Neural cell (in vitro differentiated cells): ENCODE results near the gene INPP4B. TPM values are rescaled to one million over a fixed set of nuclear protein-coding genes. Genes with fewer than 3 reads are reported as not detected.

ENCODE experiments used
- H2AFZ ChIP-seq: fragments of 200-600, 300-800 bp; sonication (generic), shearing (Covaris generic); 2 replicates; pipeline ENCODE4 v1.6.0; 2014; ENCODE audit warnings: low read depth, mild to moderate bottlenecking, antibody characterized with exemption, low read length, moderate library complexity
- H3F3A ChIP-seq: fragments of 200-600 bp; shearing (Covaris generic); 2 replicates; pipeline ENCODE4 v1.6.1; 2016; ENCODE audit warnings: mild to moderate bottlenecking, moderate library complexity, mixed read lengths, antibody characterized with exemption, low read length; ENCODE audit not compliant: insufficient read depth, poor library complexity, severe bottlenecking
- H3K27ac ChIP-seq: fragments of 200-600, 300-800 bp; sonication (generic), shearing (Covaris generic); 2 replicates; pipeline ENCODE4 v1.5.1; 2014; ENCODE audit warnings: mild to moderate bottlenecking, low read length, moderate library complexity
- H3K27me3 ChIP-seq: fragments of 300-800, 200-600 bp; sonication (generic), shearing (Covaris generic); 2 replicates; pipeline ENCODE4 v1.6.0; 2014; ENCODE audit warnings: mild to moderate bottlenecking, low read depth, low read length, moderate library complexity; ENCODE audit not compliant: insufficient read depth
- H3K36me3 ChIP-seq: fragments of 300-800, 200-600 bp; sonication (generic), shearing (Covaris generic); 2 replicates; pipeline ENCODE4 v1.5.1; 2014; ENCODE audit warnings: mild to moderate bottlenecking, antibody characterized with exemption, low read length, moderate library complexity; ENCODE audit not compliant: insufficient read depth
- H3K4me2 ChIP-seq: fragments of 300-800, 200-600 bp; sonication (generic), shearing (Covaris generic); 2 replicates; pipeline ENCODE4 v1.6.0; 2014; ENCODE audit warnings: mild to moderate bottlenecking, low read length
- H3K4me3 ChIP-seq: fragments of 300-800, 200-600 bp; sonication (generic), shearing (Covaris generic); 2 replicates; pipeline ENCODE4 v1.5.1; 2014; ENCODE audit warnings: mild to moderate bottlenecking, low read length, moderate library complexity
- H3K79me2 ChIP-seq: fragments of 200-600 bp; shearing (Covaris generic); replicated peaks from 2 replicates; pipeline ENCODE4 v1.6.0; 2014; ENCODE audit warnings: mild to moderate bottlenecking, low read length, moderate library complexity; ENCODE audit not compliant: insufficient read depth
- H3K9ac ChIP-seq: fragments of 300-800, 200-600 bp; sonication (generic), shearing (Covaris generic); 2 replicates; pipeline ENCODE4 v1.6.1; 2016; ENCODE audit warnings: mild to moderate bottlenecking, low read length, mixed read lengths
- H3K9me2 ChIP-seq: fragments of 200-600 bp; shearing (Covaris generic); 2 replicates; pipeline ENCODE4 v1.6.1; 2016; ENCODE audit warnings: mild to moderate bottlenecking, low read length, mixed read lengths; ENCODE audit not compliant: insufficient read depth
- H3K9me3 ChIP-seq: fragments of 200-600, 300-800 bp; sonication (generic), shearing (Covaris generic); 2 replicates; pipeline ENCODE4 v1.6.1; 2016; ENCODE audit warnings: mild to moderate bottlenecking, mixed run types, low read length, moderate library complexity, mixed read lengths
- H4K20me1 ChIP-seq: fragments of 200-600 bp; shearing (Covaris generic); 2 replicates; pipeline ENCODE4 v1.6.1; 2016; ENCODE audit warnings: mild to moderate bottlenecking, mixed run types; ENCODE audit not compliant: insufficient read depth
- EP300 ChIP-seq: fragments of 450-650 bp; conservative IDR thresholded peaks from 2 replicates; pipeline ENCODE4 v1.6.1; 2014; ENCODE audit warnings: antibody characterized with exemption, mild to moderate bottlenecking, moderate library complexity; ENCODE audit not compliant: poor library complexity, severe bottlenecking
- EZH2 ChIP-seq: fragments of 200-600, 300-800 bp; shearing (Covaris generic), sonication (generic); IDR thresholded peaks from 2 replicates; pipeline ENCODE4 v1.6.1; 2014; ENCODE audit warnings: antibody characterized with exemption, low read length, borderline replicate concordance, mild to moderate bottlenecking; ENCODE audit not compliant: insufficient read depth, poor library complexity, severe bottlenecking
- MXI1 ChIP-seq: fragments of 450-650 bp; conservative IDR thresholded peaks from 2 replicates; pipeline ENCODE4 v1.6.1; 2014; ENCODE audit warnings: antibody characterized with exemption, mild to moderate bottlenecking; ENCODE audit not compliant: poor library complexity, severe bottlenecking
- POLR2AphosphoS5 ChIP-seq: IDR thresholded peaks from 2 replicates; pipeline ENCODE4 v1.6.1; 2012
- RAD21 ChIP-seq: fragments of 450-650 bp; conservative IDR thresholded peaks from 2 replicates; pipeline ENCODE4 v1.6.1; 2014; ENCODE audit warnings: antibody characterized with exemption, mild to moderate bottlenecking, moderate library complexity
- SMC3 ChIP-seq: fragments of 450-650 bp; conservative IDR thresholded peaks from 2 replicates; pipeline ENCODE4 v1.6.1; 2014; ENCODE audit warnings: antibody characterized with exemption, mild to moderate bottlenecking, moderate library complexity; ENCODE audit not compliant: poor library complexity
- TAF1 ChIP-seq: IDR thresholded peaks from 2 replicates; pipeline ENCODE4 v1.6.1; 2012; ENCODE audit warnings: low read depth
- polyA plus RNA-seq: library from polyadenylated mRNA; depleted of rRNA; stranded (reverse); fragments of >200 nt; gene quantifications from 2 replicates; pipeline ENCODE4 v1.2.3, GENCODE V29; 2014
- TF ChIP-seq, protein P1 (sequence below): IDR thresholded peaks from 2 replicates; pipeline ENCODE4 v1.6.1; 2012; ENCODE audit warnings: borderline replicate concordance
- TF ChIP-seq, protein P2 (sequence below): fragments of 450-650 bp; IDR thresholded peaks from 2 replicates; pipeline ENCODE4 v1.5.1; 2014; ENCODE audit warnings: antibody characterized with exemption, mild to moderate bottlenecking, moderate library complexity; ENCODE audit not compliant: poor library complexity, severe bottlenecking

Gene INPP4B
- polyA plus RNA-seq, 1 donor from 2014 or later: 0.30 TPM

DNA sequence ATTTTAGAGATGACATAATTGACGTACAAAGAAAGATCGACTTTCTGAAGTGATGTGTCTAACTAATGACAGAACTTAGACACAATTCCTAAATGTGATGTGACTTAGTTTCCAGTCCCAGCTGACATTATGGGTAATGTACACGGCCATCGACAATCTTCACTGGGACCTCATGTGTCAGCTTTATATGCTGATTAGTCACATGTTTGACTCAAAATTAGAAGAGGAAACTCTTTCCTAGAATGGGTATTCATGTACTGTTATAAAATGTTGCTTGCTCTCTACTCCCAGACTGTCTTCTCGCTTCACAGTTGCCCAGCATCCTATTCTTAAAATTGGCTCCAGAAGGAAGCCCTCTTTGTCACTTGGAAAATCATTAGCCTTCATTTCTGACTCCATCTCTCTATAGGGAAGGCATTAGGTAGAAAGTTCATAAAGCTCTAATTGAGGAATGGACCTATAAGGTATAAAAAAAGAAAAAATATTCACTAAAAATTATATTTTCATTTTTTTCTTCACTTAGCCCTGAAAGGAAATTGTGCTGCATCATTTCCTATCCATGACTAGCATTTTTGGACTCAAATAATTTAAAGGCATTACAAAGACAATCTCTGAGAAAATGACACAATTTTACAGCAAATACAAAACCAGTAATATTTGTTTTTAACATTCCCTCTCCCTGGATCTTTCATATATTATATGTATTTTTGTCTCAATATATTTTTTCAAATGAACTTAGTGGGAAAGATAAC, 554.6 kb downstream of the INPP4B start:
- Histone ChIP-seq H4K20me1 (no peaks in the 10 kb centered on the region), H3K36me3 (no peaks in the 10 kb centered on the region), H3K9ac (no peak overlapping the region), H3K9me2 (no peaks in the 10 kb centered on the region), H3K4me2 (no peak overlapping the region), H3K9me3 (peaks cover 3% of the 10 kb centered on the region), H3K79me2 (no peaks in the 10 kb centered on the region), H2AFZ (no peak overlapping the region), H3K27ac (no peak overlapping the region), H3F3A (no peaks in the 10 kb centered on the region), H3K27me3 (no peaks in the 10 kb centered on the region), H3K4me3 (no peak overlapping the region)
- no peak for TF ChIP-seq RAD21
- no peak for TF ChIP-seq POLR2AphosphoS5
- no peak for TF ChIP-seq SMC3
- no peak for TF ChIP-seq TAF1
- TF ChIP-seq EZH2: no peak

DNA sequence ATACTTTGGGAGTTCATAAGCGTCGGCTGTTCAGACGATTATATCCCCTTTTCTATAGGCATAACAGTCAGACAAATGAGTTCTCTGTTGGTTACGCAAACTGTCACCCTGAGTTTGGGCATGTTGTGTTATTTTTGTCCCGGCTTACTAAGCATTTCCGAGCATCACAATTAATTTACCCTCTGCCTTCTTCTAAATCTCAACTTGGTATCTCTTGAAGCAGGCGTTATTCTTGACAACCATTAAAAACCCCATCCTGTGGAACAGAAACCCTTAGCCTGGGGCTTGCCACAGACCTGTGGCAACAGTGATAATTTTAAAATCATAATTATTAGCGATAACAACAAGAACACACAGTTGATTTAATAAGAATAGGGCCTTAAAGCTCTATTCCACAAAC, 558.7 kb downstream of the INPP4B start:
- no peaks in the 10 kb centered on the region for H3K9me2 ChIP-seq
- no peak overlapping the region for H3K4me3 ChIP-seq
- no peak overlapping the region for H3K4me2 ChIP-seq
- no peaks in the 10 kb centered on the region for H4K20me1 ChIP-seq
- H3K27ac ChIP-seq: no peak overlapping the region
- H3K9me3 ChIP-seq: peaks cover 3% of the 10 kb centered on the region
- TF ChIP-seq POLR2AphosphoS5: no peak
- TF ChIP-seq RAD21: no peak
- TF ChIP-seq, protein P1, sequence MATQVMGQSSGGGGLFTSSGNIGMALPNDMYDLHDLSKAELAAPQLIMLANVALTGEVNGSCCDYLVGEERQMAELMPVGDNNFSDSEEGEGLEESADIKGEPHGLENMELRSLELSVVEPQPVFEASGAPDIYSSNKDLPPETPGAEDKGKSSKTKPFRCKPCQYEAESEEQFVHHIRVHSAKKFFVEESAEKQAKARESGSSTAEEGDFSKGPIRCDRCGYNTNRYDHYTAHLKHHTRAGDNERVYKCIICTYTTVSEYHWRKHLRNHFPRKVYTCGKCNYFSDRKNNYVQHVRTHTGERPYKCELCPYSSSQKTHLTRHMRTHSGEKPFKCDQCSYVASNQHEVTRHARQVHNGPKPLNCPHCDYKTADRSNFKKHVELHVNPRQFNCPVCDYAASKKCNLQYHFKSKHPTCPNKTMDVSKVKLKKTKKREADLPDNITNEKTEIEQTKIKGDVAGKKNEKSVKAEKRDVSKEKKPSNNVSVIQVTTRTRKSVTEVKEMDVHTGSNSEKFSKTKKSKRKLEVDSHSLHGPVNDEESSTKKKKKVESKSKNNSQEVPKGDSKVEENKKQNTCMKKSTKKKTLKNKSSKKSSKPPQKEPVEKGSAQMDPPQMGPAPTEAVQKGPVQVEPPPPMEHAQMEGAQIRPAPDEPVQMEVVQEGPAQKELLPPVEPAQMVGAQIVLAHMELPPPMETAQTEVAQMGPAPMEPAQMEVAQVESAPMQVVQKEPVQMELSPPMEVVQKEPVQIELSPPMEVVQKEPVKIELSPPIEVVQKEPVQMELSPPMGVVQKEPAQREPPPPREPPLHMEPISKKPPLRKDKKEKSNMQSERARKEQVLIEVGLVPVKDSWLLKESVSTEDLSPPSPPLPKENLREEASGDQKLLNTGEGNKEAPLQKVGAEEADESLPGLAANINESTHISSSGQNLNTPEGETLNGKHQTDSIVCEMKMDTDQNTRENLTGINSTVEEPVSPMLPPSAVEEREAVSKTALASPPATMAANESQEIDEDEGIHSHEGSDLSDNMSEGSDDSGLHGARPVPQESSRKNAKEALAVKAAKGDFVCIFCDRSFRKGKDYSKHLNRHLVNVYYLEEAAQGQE: no peak
- TF ChIP-seq, protein P2, sequence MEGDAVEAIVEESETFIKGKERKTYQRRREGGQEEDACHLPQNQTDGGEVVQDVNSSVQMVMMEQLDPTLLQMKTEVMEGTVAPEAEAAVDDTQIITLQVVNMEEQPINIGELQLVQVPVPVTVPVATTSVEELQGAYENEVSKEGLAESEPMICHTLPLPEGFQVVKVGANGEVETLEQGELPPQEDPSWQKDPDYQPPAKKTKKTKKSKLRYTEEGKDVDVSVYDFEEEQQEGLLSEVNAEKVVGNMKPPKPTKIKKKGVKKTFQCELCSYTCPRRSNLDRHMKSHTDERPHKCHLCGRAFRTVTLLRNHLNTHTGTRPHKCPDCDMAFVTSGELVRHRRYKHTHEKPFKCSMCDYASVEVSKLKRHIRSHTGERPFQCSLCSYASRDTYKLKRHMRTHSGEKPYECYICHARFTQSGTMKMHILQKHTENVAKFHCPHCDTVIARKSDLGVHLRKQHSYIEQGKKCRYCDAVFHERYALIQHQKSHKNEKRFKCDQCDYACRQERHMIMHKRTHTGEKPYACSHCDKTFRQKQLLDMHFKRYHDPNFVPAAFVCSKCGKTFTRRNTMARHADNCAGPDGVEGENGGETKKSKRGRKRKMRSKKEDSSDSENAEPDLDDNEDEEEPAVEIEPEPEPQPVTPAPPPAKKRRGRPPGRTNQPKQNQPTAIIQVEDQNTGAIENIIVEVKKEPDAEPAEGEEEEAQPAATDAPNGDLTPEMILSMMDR: no peak
- no peak for TF ChIP-seq MXI1
- TF ChIP-seq SMC3: no peak
- TF ChIP-seq TAF1: no peak
- no peak for TF ChIP-seq EP300
- H3K9ac ChIP-seq: no peak overlapping the region
- no peaks in the 10 kb centered on the region for H3K27me3 ChIP-seq
- no peaks in the 10 kb centered on the region for H3K36me3 ChIP-seq
- no peak overlapping the region for H2AFZ ChIP-seq
- no peaks in the 10 kb centered on the region for H3K79me2 ChIP-seq
- H3F3A ChIP-seq: no peaks in the 10 kb centered on the region
